ENCODE measurements around the gene ZFP57.

Gene ZFP57

GRCh38 chr6:29680904-29681303 lies at the start of gene ZFP57:
ZFP57 (minus strand) TSS chr6:29681152; CDS start chr6:29677003, 4,149 bp downstream.
- TF ChIP-seq, protein P1, sequence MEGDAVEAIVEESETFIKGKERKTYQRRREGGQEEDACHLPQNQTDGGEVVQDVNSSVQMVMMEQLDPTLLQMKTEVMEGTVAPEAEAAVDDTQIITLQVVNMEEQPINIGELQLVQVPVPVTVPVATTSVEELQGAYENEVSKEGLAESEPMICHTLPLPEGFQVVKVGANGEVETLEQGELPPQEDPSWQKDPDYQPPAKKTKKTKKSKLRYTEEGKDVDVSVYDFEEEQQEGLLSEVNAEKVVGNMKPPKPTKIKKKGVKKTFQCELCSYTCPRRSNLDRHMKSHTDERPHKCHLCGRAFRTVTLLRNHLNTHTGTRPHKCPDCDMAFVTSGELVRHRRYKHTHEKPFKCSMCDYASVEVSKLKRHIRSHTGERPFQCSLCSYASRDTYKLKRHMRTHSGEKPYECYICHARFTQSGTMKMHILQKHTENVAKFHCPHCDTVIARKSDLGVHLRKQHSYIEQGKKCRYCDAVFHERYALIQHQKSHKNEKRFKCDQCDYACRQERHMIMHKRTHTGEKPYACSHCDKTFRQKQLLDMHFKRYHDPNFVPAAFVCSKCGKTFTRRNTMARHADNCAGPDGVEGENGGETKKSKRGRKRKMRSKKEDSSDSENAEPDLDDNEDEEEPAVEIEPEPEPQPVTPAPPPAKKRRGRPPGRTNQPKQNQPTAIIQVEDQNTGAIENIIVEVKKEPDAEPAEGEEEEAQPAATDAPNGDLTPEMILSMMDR (IDR thresholded peaks at IDR 0.05; ENCODE audit: low read depth, low read length) = no peak
- TF ChIP-seq MYC (IDR thresholded peaks at IDR 0.05; ENCODE audit: low read depth, low read length) (no peak), POLR2A (IDR thresholded peaks at IDR 0.05; ENCODE audit: extremely low read depth, insufficient read length) (no peak), MAX (IDR thresholded peaks at IDR 0.05; ENCODE audit: low read depth, low read length) (no peak)
- no peak within 1 kb of the TSS for H3K4me3 ChIP-seq (ENCODE audit: low read depth, low read length)
- DNase-seq (ENCODE audit: low read depth) = no peak

DNA sequence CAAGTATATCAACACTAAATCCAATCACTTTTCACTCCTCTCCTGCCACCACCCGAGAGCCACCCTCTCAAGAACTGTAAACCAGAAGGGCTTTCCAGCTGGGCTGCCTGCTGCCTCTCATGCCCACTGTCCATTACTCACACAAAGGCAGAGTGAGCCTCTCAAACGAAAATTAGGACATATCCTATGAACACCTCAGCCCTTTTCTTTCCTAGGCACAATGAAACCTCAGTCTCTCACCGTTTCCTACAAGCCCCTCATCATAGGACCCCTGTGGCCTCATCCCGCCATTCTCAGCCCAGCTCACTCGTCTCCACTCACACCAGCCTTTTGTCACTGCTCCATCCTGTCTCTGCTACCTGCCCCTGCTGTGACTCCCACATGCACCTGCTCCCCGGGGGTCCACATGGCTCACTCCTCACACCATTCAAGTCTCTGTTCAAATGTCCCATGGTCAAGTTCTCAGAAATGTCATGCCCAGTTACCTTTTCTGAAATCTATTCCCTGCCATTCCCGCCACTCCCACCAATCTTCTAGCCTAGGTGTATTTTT lies 49.7 kb upstream of the ZFP57 start:
- no peak for DNase-seq (ENCODE audit: low read depth)
- no peak for TF ChIP-seq MAX (IDR thresholded peaks at IDR 0.05; ENCODE audit: low read depth, low read length)
- TF ChIP-seq, protein P1 (IDR thresholded peaks at IDR 0.05; ENCODE audit: low read depth, low read length) = no peak
- no peak for TF ChIP-seq POLR2A (IDR thresholded peaks at IDR 0.05; ENCODE audit: extremely low read depth, insufficient read length)
- no peak overlapping the region for H3K4me3 ChIP-seq (ENCODE audit: low read depth, low read length)

DNA sequence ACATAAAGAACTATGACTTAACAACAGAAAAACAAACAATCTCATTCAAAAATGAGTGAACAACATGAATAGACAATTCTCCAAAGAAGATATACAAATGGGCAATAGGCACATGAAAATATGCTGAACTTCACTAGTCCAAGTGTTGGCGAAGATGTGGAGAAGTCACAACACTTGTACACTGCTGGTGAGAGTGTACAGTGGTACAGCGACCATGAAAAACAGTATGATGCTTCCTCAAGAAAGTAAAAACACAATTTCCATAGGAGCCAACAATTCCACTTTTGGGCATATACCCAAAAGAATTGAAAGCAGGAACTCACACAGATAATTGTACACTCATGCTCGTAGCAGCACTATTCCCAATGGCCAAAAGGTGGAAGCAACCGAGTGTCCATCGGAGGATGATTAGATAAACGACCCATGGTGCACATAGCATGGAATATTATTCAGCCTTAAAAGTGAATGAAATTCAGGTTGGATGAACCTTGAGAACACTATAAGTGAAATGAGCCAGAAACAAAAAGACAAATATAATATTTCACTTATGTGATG lies 48.9 kb upstream of the ZFP57 start:
- H3K4me3 ChIP-seq (ENCODE audit: low read depth, low read length) = no peak overlapping the region
- DNase-seq (ENCODE audit: low read depth) = no peak
- no peak for TF ChIP-seq MYC (IDR thresholded peaks at IDR 0.05; ENCODE audit: low read depth, low read length)
- no peak for TF ChIP-seq MAX (IDR thresholded peaks at IDR 0.05; ENCODE audit: low read depth, low read length)
- TF ChIP-seq, protein P1 (IDR thresholded peaks at IDR 0.05; ENCODE audit: low read depth, low read length) = no peak
- TF ChIP-seq POLR2A (IDR thresholded peaks at IDR 0.05; ENCODE audit: extremely low read depth, insufficient read length) = no peak

DNA sequence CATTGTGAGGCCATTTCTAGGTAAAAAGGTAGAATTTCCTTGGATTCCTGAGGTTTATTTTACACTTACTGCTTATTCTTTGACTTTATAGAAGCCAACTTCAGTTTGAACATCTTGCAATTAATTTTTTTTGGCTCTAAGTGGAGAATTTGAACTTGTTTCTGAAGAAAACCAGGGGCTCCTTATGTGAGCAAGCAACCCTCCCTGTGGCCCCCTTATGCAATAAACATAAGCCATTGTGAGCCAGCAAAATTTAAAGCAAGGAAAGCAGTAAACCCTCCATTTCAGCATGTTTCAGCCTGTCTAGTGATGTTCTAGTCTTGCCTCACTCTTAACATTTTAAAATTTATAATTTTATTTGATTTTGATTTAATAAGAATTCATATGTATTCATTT lies 47.9 kb upstream of the ZFP57 start:
- TF ChIP-seq MAX (IDR thresholded peaks at IDR 0.05; ENCODE audit: low read depth, low read length) = no peak
- TF ChIP-seq MYC (IDR thresholded peaks at IDR 0.05; ENCODE audit: low read depth, low read length) = no peak
- no peak for TF ChIP-seq POLR2A (IDR thresholded peaks at IDR 0.05; ENCODE audit: extremely low read depth, insufficient read length)
- H3K4me3 ChIP-seq (ENCODE audit: low read depth, low read length) = no peak overlapping the region
- no peak for DNase-seq (ENCODE audit: low read depth)

DNA sequence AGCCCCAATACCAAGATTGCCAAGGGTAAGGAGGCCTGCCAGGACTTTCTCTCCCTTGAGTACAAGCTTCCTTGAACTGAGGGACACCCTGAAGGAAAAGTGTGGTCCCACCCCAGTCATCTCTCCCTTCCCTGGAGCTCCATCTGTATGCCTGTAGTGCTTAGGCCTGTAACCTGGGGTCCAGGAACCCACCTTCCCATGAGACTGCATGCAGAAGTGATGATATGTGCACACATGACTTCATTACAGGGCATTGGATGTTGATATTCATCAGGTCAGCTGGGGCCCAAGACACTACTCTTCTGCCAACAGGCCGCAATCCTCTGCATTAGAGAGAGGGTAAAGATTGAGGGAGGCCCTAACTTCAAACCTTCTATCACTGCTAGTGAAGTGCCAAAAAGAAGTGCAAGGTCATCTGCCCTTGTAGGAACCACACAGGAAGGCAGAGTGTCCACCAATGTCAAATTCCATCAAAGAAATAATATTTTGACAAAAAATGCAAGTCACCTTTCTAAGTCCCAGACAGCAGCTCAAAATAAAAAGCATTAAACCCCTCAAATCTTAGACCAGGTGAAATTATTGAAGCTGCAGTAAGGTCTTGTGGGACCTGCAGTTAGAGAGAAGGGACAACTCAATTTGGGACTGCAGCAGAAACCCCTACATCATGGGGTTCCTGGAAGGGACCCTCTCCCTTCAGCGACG lies 47.4 kb upstream of the ZFP57 start:
- H3K4me3 ChIP-seq (ENCODE audit: low read depth, low read length) = no peak overlapping the region
- TF ChIP-seq, protein P1 (IDR thresholded peaks at IDR 0.05; ENCODE audit: low read depth, low read length) = no peak
- TF ChIP-seq MAX (IDR thresholded peaks at IDR 0.05; ENCODE audit: low read depth, low read length) (no peak), MYC (IDR thresholded peaks at IDR 0.05; ENCODE audit: low read depth, low read length) (no peak), POLR2A (IDR thresholded peaks at IDR 0.05; ENCODE audit: extremely low read depth, insufficient read length) (no peak)
- no peak for DNase-seq (ENCODE audit: low read depth)

- no peak overlapping the region for H3K4me3 ChIP-seq (ENCODE audit: low read depth, low read length)
- no peak for DNase-seq (ENCODE audit: low read depth)
- no peak for TF ChIP-seq MYC (IDR thresholded peaks at IDR 0.05; ENCODE audit: low read depth, low read length)
- no peak for TF ChIP-seq POLR2A (IDR thresholded peaks at IDR 0.05; ENCODE audit: extremely low read depth, insufficient read length)
- TF ChIP-seq, protein P1 (IDR thresholded peaks at IDR 0.05; ENCODE audit: low read depth, low read length) = no peak
- no peak for TF ChIP-seq MAX (IDR thresholded peaks at IDR 0.05; ENCODE audit: low read depth, low read length)
Observed at GRCh38 chr6:29727637-29728036, 46.7 kb upstream of the ZFP57 start.
